Fibroblast of lung (primary cell): ENCODE data around the gene TLX2. TPM values are rescaled to one million over a fixed set of nuclear protein-coding genes. Genes with fewer than 3 reads are reported as not detected.

Experiments used
- DNase-seq, 2 donors: peaks; one replicate each; pipeline versions ENCODE4 v3.0.0 to v3.0.0-alpha.2; 2010; ENCODE audit warnings: low read depth in 2 of 2
- H2AFZ ChIP-seq: 2 replicates; pipeline ENCODE4 v1.5.1; 2012; ENCODE audit warnings: low read length, control low read depth, inconsistent platforms
- H3K27ac ChIP-seq: 2 replicates; pipeline ENCODE4 v1.5.1; 2011; ENCODE audit warnings: low read length, control low read depth; ENCODE audit not compliant: insufficient read depth
- H3K27me3 ChIP-seq: 2 replicates; pipeline ENCODE4 v1.5.1; 2011; ENCODE audit warnings: mild to moderate bottlenecking, low read length; ENCODE audit not compliant: control insufficient read depth, insufficient read depth
- H3K36me3 ChIP-seq: 2 replicates; pipeline ENCODE4 v1.5.1; 2011; ENCODE audit warnings: low read length; ENCODE audit not compliant: control insufficient read depth, insufficient read depth
- H3K4me1 ChIP-seq: 2 replicates; pipeline ENCODE4 v1.5.1; 2011; ENCODE audit warnings: low read length; ENCODE audit not compliant: control insufficient read depth, insufficient read depth; ENCODE audit errors: extremely low read depth
- H3K4me2 ChIP-seq: 2 replicates; pipeline ENCODE4 v1.5.1; 2011; ENCODE audit warnings: low read length, control low read depth; ENCODE audit not compliant: insufficient read depth; ENCODE audit errors: extremely low read depth
- H3K4me3 ChIP-seq, 4 experiments: fragments of 200-600 bp in 1 of 4; sonication (generic) in 1 of 4; replicated peaks in 1 of 4; 2 replicates each; pipeline ENCODE4 v1.5.1; 2011 to 2016; ENCODE audit warnings: low read length in 4 of 4, low read depth in 3 of 4, mild to moderate bottlenecking in 3 of 4, control low read depth in 2 of 4, inconsistent platforms in 1 of 4, mixed read lengths in 1 of 4; ENCODE audit not compliant: insufficient read depth in 1 of 4; ENCODE audit errors: control extremely low read depth in 1 of 4
- H3K79me2 ChIP-seq: 2 replicates; pipeline ENCODE4 v1.5.1; 2012; ENCODE audit warnings: mild to moderate bottlenecking, low read length, inconsistent platforms; ENCODE audit not compliant: control insufficient read depth, insufficient read depth
- H3K9ac ChIP-seq: 2 replicates; pipeline ENCODE4 v1.5.1; 2011; ENCODE audit warnings: mild to moderate bottlenecking, low read length, control low read depth; ENCODE audit not compliant: insufficient read depth
- H3K9me3 ChIP-seq: 2 replicates; pipeline ENCODE4 v1.5.1; 2012; ENCODE audit warnings: low read depth, low read length; ENCODE audit not compliant: control insufficient read depth, insufficient read depth
- H4K20me1 ChIP-seq: 2 replicates; pipeline ENCODE4 v1.5.1; 2011; ENCODE audit warnings: low read length; ENCODE audit not compliant: control insufficient read depth, insufficient read depth; ENCODE audit errors: extremely low read depth
- CTCF ChIP-seq, 2 donors: IDR thresholded peaks in 1 of 2; conservative IDR thresholded peaks in 1 of 2; 1 replicate in 1 of 2; 2 replicates in 1 of 2; pipeline ENCODE4 v1.5.1; 2011 to 2012; ENCODE audit warnings: low read length in 2 of 2, control low read depth in 1 of 2, inconsistent platforms in 1 of 2, low read depth in 1 of 2, mild to moderate bottlenecking in 1 of 2
- EZH2 ChIP-seq: IDR thresholded peaks from 2 replicates; pipeline ENCODE4 v1.5.1; 2012; ENCODE audit warnings: low read length, control low read depth, mild to moderate bottlenecking; ENCODE audit errors: missing control alignments
- polyA plus RNA-seq, 2 donors: library from polyadenylated mRNA; depleted of rRNA in 1 of 2; stranded (reverse) in 1 of 2; unstranded in 1 of 2; fragments of >200 nt; gene quantifications; 2 replicates each; pipeline ENCODE4 v1.2.1, GENCODE V29; 2011 to 2012; ENCODE audit warnings: missing spikeins in 1 of 2
- total RNA-seq: library from RNA; depleted of rRNA; stranded (reverse); fragments of >200 nt; gene quantifications from 2 replicates; pipeline ENCODE4 v1.2.1, GENCODE V29; 2014

The TLX2 gene
- total and polyA plus RNA-seq, 2 donors (not counting 1 experiment from before 2014, with no cell fraction given), result under 0.01 TPM; not detected in 1

GRCh38 chr2:74536166-74536950, 22.1 kb downstream of the TLX2 start:
- Histone ChIP-seq H3K4me1 (no peaks in the 10 kb centered on the region), H3K79me2 (no peaks in the 10 kb centered on the region), H3K9ac (no peak overlapping the region), H3K27ac (no peak overlapping the region), H3K4me3 (no peak overlapping the region), H3K27me3 (peaks cover 2% of the 10 kb centered on the region), H2AFZ (no peak overlapping the region), H3K36me3 (peaks cover 5% of the 10 kb centered on the region), H4K20me1 (no peaks in the 10 kb centered on the region), H3K4me2 (no peak overlapping the region), H3K9me3 (no peaks in the 10 kb centered on the region)
- DNase-seq, result no peak
- TF ChIP-seq EZH2 (no peak), CTCF (conservative IDR thresholded peaks at IDR 0.05 in 1 of 2, IDR thresholded peaks at IDR 0.05 in 1 of 2; ENCODE audit: low read depth in 1 of 2, low read length in 2 of 2) (no peak)

GRCh38 chr2:74537140-74537539, 22.9 kb downstream of the TLX2 start:
- H3K4me1 ChIP-seq, result no peaks in the 10 kb centered on the region
- H4K20me1 ChIP-seq, result no peaks in the 10 kb centered on the region
- H3K79me2 ChIP-seq, result no peaks in the 10 kb centered on the region
- peaks cover 2% of the 10 kb centered on the region for H3K27me3 ChIP-seq
- H3K9me3 ChIP-seq, result no peaks in the 10 kb centered on the region
- H3K36me3 ChIP-seq, result peaks cover 5% of the 10 kb centered on the region
- H3K9ac ChIP-seq, result no peak overlapping the region
- no peak overlapping the region for H2AFZ ChIP-seq
- no peak overlapping the region for H3K4me3 ChIP-seq
- H3K4me2 ChIP-seq, result no peak overlapping the region
- TF ChIP-seq EZH2 (no peak), CTCF (conservative IDR thresholded peaks at IDR 0.05 in 1 of 2, IDR thresholded peaks at IDR 0.05 in 1 of 2; ENCODE audit: low read depth in 1 of 2, low read length in 2 of 2) (no peak)
- DNase-seq, result no peak
- no peak overlapping the region for H3K27ac ChIP-seq

GRCh38 chr2:74538881-74539339, 24.7 kb downstream of the TLX2 start:
- Histone ChIP-seq H3K36me3 (peaks cover 1% of the 10 kb centered on the region), H3K9me3 (no peaks in the 10 kb centered on the region), H3K9ac (no peak overlapping the region), H3K27me3 (peaks cover 2% of the 10 kb centered on the region), H3K27ac (no peak overlapping the region), H3K4me3 (no peak overlapping the region), H3K4me1 (no peaks in the 10 kb centered on the region), H4K20me1 (no peaks in the 10 kb centered on the region), H3K4me2 (no peak overlapping the region), H2AFZ (no peak overlapping the region), H3K79me2 (no peaks in the 10 kb centered on the region)
- TF ChIP-seq CTCF (conservative IDR thresholded peaks at IDR 0.05 in 1 of 2, IDR thresholded peaks at IDR 0.05 in 1 of 2; ENCODE audit: low read depth in 1 of 2, low read length in 2 of 2) (no peak), EZH2 (no peak)
- DNase-seq, result no peak
